SU-DHL-6 (cell line): Measurements from ENCODE around the gene FXYD7.

Experiments used
- H2AFZ ChIP-seq: fragments of 200-600 bp; sonication (generic); 2 replicates; pipeline ENCODE4 v1.6.1; 2014; ENCODE audit warnings: low read depth, mild to moderate bottlenecking, moderate library complexity, mixed read lengths, antibody characterized with exemption, low read length; ENCODE audit not compliant: severe bottlenecking
- H3F3A ChIP-seq: fragments of 200-600 bp; shearing (Covaris generic); 2 replicates; pipeline ENCODE4 v1.6.0; 2016; ENCODE audit warnings: antibody characterized with exemption, mild to moderate bottlenecking; ENCODE audit not compliant: insufficient read depth
- H3K27ac ChIP-seq: fragments of 200-600 bp; sonication (generic); 2 replicates; pipeline ENCODE4 v1.5.1; 2016; ENCODE audit warnings: low read depth, mild to moderate bottlenecking, low read length, moderate library complexity, mixed read lengths
- H3K27me3 ChIP-seq: fragments of 200-600 bp; sonication (generic), shearing (Covaris generic); 2 replicates; pipeline ENCODE4 v1.6.0; 2014; ENCODE audit warnings: mild to moderate bottlenecking, low read length
- H3K36me3 ChIP-seq: fragments of 200-600 bp; sonication (generic); 2 replicates; pipeline ENCODE4 v1.6.1; 2014; ENCODE audit warnings: mild to moderate bottlenecking, low read length, mixed read lengths
- H3K4me2 ChIP-seq: fragments of 300-600, 200-600 bp; shearing (Covaris generic), sonication (generic); 2 replicates; pipeline ENCODE4 v1.6.0; 2014; ENCODE audit warnings: low read length, low read depth, mild to moderate bottlenecking; ENCODE audit not compliant: poor library complexity, severe bottlenecking
- H3K4me3 ChIP-seq: fragments of 200-600 bp; sonication (generic); 2 replicates; pipeline ENCODE4 v1.5.1; 2014; ENCODE audit warnings: antibody characterized with exemption, low read length, mild to moderate bottlenecking, mixed read lengths; ENCODE audit not compliant: insufficient read depth, poor library complexity, severe bottlenecking
- H3K79me2 ChIP-seq: fragments of 200-600 bp; sonication (generic); 2 replicates; pipeline ENCODE4 v1.6.1; 2014; ENCODE audit warnings: mild to moderate bottlenecking, low read length, moderate library complexity; ENCODE audit not compliant: insufficient read depth
- H3K9ac ChIP-seq: fragments of 200-600 bp; sonication (generic); 2 replicates; pipeline ENCODE4 v1.7.0; 2014; ENCODE audit warnings: mild to moderate bottlenecking, low read length
- H3K9me2 ChIP-seq: fragments of 200-600 bp; sonication (generic); replicated peaks from 2 replicates; pipeline ENCODE4 v1.6.1; 2014; ENCODE audit warnings: low read length; ENCODE audit not compliant: insufficient read depth
- H3K9me3 ChIP-seq: fragments of 200-600 bp; sonication (generic); 2 replicates; pipeline ENCODE4 v1.6.1; 2014; ENCODE audit warnings: low read length, mixed read lengths; ENCODE audit not compliant: insufficient read depth
- H4K20me1 ChIP-seq: fragments of 200-600 bp; sonication (generic); 2 replicates; pipeline ENCODE4 v1.6.1; 2014; ENCODE audit warnings: low read depth, mild to moderate bottlenecking, antibody characterized with exemption, low read length, moderate library complexity, mixed read lengths
- EZH2phosphoT487 ChIP-seq: fragments of 200-600 bp; sonication (generic), shearing (Covaris generic); conservative IDR thresholded peaks from 2 replicates; pipeline ENCODE4 v1.6.1; 2018; ENCODE audit warnings: mild to moderate bottlenecking, antibody characterized with exemption, low read length, moderate library complexity, mixed read lengths
- TF ChIP-seq, protein P1 (sequence below): fragments of 200-600 bp; sonication (generic); IDR thresholded peaks from one replicate; pipeline ENCODE4 v1.5.1; 2017; ENCODE audit warnings: antibody characterized with exemption, mild to moderate bottlenecking, low read length, moderate library complexity; ENCODE audit not compliant: insufficient read depth, poor library complexity, severe bottlenecking

The FXYD7 gene

DNA sequence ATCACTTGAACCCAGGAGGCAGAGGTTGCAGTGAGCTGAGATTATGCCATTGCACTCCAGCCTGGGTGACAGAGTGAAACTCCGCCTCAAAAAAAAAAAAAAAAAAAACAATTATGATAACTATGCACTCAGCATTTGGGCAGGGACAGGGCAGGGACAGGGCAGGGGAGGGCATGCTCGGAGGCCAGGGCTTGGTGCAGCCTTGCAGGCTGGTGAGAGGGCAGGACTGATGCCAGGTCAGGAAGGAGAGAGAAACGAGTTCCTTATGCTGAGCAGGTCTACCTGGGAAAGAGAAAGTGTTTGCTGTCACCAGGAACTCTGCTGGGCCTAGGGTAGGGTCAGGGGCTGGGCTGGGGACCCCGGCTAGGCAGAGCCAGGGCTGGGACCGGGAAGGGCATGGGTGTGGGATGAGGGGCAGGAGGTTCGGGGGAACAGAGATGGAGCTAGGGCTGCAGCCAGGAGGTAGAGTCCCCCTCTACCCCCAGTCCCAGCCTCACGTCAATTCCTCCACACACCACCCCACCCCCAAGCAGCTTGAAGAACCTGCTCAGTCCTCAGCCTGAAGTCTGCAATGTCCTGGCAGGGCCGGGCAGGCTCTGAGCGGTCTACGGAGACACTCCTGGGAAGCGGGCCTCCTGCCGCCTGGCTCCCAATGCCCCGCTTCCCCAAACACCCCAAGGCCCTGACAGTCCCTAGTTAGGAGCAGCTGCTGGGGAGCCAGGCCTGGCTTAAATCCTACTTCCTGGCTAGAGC lies 24.6 kb upstream of the FXYD7 start:
- Histone ChIP-seq H3K36me3 (no peaks in the 10 kb centered on the region), H2AFZ (no peak overlapping the region), H3K9me2 (no peaks in the 10 kb centered on the region), H3K4me2 (no peak overlapping the region), H3K9me3 (no peaks in the 10 kb centered on the region), H4K20me1 (no peaks in the 10 kb centered on the region), H3F3A (no peaks in the 10 kb centered on the region), H3K79me2 (no peaks in the 10 kb centered on the region), H3K27me3 (no peaks in the 10 kb centered on the region), H3K9ac (no peak overlapping the region), H3K27ac (no peak overlapping the region), H3K4me3 (no peak overlapping the region)
- TF ChIP-seq, protein P1, sequence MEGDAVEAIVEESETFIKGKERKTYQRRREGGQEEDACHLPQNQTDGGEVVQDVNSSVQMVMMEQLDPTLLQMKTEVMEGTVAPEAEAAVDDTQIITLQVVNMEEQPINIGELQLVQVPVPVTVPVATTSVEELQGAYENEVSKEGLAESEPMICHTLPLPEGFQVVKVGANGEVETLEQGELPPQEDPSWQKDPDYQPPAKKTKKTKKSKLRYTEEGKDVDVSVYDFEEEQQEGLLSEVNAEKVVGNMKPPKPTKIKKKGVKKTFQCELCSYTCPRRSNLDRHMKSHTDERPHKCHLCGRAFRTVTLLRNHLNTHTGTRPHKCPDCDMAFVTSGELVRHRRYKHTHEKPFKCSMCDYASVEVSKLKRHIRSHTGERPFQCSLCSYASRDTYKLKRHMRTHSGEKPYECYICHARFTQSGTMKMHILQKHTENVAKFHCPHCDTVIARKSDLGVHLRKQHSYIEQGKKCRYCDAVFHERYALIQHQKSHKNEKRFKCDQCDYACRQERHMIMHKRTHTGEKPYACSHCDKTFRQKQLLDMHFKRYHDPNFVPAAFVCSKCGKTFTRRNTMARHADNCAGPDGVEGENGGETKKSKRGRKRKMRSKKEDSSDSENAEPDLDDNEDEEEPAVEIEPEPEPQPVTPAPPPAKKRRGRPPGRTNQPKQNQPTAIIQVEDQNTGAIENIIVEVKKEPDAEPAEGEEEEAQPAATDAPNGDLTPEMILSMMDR = no peak
- TF ChIP-seq EZH2phosphoT487 = no peak

DNA sequence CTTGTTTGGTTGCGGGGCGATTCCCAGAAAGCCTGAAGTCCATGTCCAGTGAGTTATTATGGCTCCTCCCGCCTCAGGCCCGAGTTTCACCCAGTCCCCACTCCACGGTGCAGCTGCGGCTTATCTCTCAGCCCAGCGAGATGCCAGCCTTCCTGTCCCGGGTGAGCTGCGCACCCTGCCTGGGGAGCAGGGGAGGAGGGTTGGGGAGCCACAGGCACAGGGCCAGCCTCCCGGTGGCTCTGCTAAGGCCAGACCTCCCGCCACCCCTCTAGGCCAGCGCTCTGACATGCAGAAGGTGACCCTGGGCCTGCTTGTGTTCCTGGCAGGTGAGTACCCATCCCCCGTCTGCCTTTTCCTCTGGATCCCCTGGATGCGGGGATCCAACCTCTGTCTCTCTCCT lies 24.0 kb upstream of the FXYD7 start:
- Histone ChIP-seq H3K9ac (no peak overlapping the region), H3K9me2 (no peaks in the 10 kb centered on the region), H3F3A (no peaks in the 10 kb centered on the region), H3K36me3 (no peaks in the 10 kb centered on the region), H3K4me3 (no peak overlapping the region), H3K9me3 (no peaks in the 10 kb centered on the region), H2AFZ (no peak overlapping the region), H3K27me3 (no peaks in the 10 kb centered on the region), H4K20me1 (no peaks in the 10 kb centered on the region), H3K79me2 (no peaks in the 10 kb centered on the region), H3K27ac (no peak overlapping the region), H3K4me2 (no peak overlapping the region)
- no peak for TF ChIP-seq EZH2phosphoT487
- TF ChIP-seq, protein P1 = no peak

DNA sequence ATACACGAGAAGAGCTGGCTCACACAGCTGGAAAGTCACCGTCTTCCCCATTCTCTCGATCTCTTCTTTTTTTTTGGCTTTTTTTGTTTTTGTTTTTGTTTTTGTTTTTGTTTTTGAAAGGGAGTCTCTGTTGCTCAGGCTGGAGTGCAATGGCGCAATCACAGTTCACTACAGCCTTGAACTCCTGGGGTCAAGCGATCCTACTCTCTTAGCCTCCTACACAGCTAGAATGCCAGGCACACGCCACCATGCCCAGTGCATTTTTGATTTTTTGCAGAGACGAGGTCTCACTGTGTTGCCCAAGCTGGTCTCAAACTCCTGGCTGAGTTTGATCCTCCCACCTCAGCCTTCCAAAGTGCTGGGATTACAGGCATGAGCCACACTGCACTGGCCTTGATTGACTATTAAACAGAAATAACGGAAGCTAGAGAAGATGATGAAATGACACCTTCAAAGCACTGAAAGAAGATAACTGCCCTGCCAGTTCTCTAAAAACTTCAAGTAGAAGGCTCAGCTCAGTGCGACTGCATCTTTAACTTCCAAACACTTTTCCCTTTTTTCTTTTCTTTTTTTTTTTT lies 23.4 kb upstream of the FXYD7 start:
- H3K9ac ChIP-seq = no peak overlapping the region
- H3K4me3 ChIP-seq = no peak overlapping the region
- no peak for TF ChIP-seq EZH2phosphoT487
- TF ChIP-seq, protein P1 = no peak
- H3K4me2 ChIP-seq = no peak overlapping the region
- H3K36me3 ChIP-seq = no peaks in the 10 kb centered on the region
- no peaks in the 10 kb centered on the region for H3K27me3 ChIP-seq
- H2AFZ ChIP-seq = no peak overlapping the region
- H4K20me1 ChIP-seq = no peaks in the 10 kb centered on the region
- H3K27ac ChIP-seq = no peak overlapping the region
- no peaks in the 10 kb centered on the region for H3K9me3 ChIP-seq
- no peaks in the 10 kb centered on the region for H3F3A ChIP-seq
- H3K9me2 ChIP-seq = no peaks in the 10 kb centered on the region
- no peaks in the 10 kb centered on the region for H3K79me2 ChIP-seq
